Sigmoid colon (tissue), 4 donors: ENCODE results near the gene LRRC47.

Experiments used
- CTCF ChIP-seq, 4 experiments: fragments of 450-650 bp in 3 of 4; fragments of 200-600 bp in 1 of 4; IDR thresholded peaks; one replicate each; pipeline ENCODE4 v1.5.1; 2016 to 2019; ENCODE audit warnings: antibody characterized with exemption in 4 of 4, mild to moderate bottlenecking in 3 of 4, moderate library complexity in 2 of 4
- EP300 ChIP-seq, 4 donors: sonication (generic); formaldehyde crosslinking; IDR thresholded peaks; one replicate each; pipeline ENCODE4 v1.6.1; 2017; ENCODE audit warnings: antibody characterized with exemption in 4 of 4
- POLR2A ChIP-seq, 2 donors: fragments of 450-650 bp; IDR thresholded peaks; one replicate each; pipeline ENCODE4 v1.6.1; 2016; ENCODE audit warnings: antibody characterized with exemption in 2 of 2, mild to moderate bottlenecking in 2 of 2, moderate library complexity in 2 of 2
- POLR2AphosphoS5 ChIP-seq, 4 donors: sonication (generic); formaldehyde crosslinking; IDR thresholded peaks; one replicate each; pipeline ENCODE4 v1.6.1; 2017; ENCODE audit warnings: antibody characterized with exemption in 4 of 4

- TF ChIP-seq CTCF (IDR thresholded peaks at IDR 0.05) (no peak), POLR2AphosphoS5 (IDR thresholded peaks at IDR 0.05) (no peak), POLR2A (IDR thresholded peaks at IDR 0.05) (no peak), EP300 (IDR thresholded peaks at IDR 0.05) (no peak)
These were observed 28.9 kb downstream of the LRRC47 start for GRCh38 chr1:3767328-3767925.
